Lower lobe of right lung (tissue), 2 donors: Measurements from ENCODE around the gene DUS1L. TPM values are rescaled to one million over a fixed set of nuclear protein-coding genes. Genes with fewer than 3 reads are reported as not detected.

ENCODE experiments used
- ATAC-seq, 2 donors: fragments of 200-7000 bp; cut with Tn5 transposase; one replicate each; pipeline ENCODE4 v1.9.1; 2020 to 2022; ENCODE audit warnings: mild to moderate bottlenecking in 2 of 2, moderate library complexity in 2 of 2
- DNase-seq: peaks from one replicate; pipeline ENCODE4 v3.0.0-alpha.2; 2020
- H3K27ac ChIP-seq: fragments of 200-600 bp; one replicate; pipeline ENCODE4 v1.8.0; 2022
- H3K27me3 ChIP-seq: fragments of 200-600 bp; one replicate; pipeline ENCODE4 v1.8.0; 2022; ENCODE audit warnings: low read depth
- H3K36me3 ChIP-seq: fragments of 200-600 bp; one replicate; pipeline ENCODE4 v1.8.0; 2022; ENCODE audit warnings: mild to moderate bottlenecking
- H3K4me1 ChIP-seq: fragments of 200-600 bp; one replicate; pipeline ENCODE4 v1.8.0; 2022
- H3K4me3 ChIP-seq: fragments of 200-600 bp; one replicate; pipeline ENCODE4 v1.8.0; 2022; ENCODE audit warnings: mild to moderate bottlenecking
- H3K9me3 ChIP-seq: fragments of 200-600 bp; one replicate; pipeline ENCODE4 v1.8.0; 2022
- intact Hi-C: fragments of 100-400 bp; cut with DNase I; formaldehyde crosslinking; loops from one replicate; pipeline ENCODE4 v1.11.0; 2022
- total RNA-seq: library from RNA; stranded (reverse); fragmentation: NEBNext Ultra II Directional; extraction: Animal tissue kit (Norgen Biotek cat#: 25700); gene quantifications from one replicate; pipeline ENCODE4 v1.2.1, GENCODE V29; 2021
- TF ChIP-seq, protein P1 (sequence below): fragments of 200-600 bp; IDR thresholded peaks from one replicate; pipeline ENCODE4 v1.8.0; 2022; ENCODE audit warnings: antibody characterized with exemption, mild to moderate bottlenecking
- donor health status: DM: no; HTN: yes; CAD: no; lungs with severe emphysema.

Gene DUS1L
- total RNA-seq, 1 donor from 2014 or later: 85.1 TPM

DNA sequence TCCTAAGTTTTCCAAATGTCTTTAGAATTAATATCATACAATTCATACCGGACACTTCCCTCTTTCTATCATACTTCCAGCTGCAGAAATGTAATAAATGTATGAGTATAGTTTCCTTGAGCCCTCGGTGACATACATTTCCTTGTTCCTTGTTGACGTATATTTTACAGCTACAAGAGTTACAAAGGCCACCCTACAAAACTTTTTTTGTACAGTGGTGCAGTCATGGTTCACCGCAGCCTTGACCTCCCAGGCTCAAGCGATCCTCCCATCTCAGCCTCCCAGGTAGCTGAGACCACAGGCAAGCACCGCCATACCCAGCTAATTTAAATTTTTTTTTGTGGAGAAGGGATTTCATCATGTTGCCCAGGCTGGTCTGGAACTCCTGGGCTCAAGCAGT lies 7.2 kb upstream of the DUS1L start:
- DNase-seq: no peak
- ATAC-seq: no peak

DNA sequence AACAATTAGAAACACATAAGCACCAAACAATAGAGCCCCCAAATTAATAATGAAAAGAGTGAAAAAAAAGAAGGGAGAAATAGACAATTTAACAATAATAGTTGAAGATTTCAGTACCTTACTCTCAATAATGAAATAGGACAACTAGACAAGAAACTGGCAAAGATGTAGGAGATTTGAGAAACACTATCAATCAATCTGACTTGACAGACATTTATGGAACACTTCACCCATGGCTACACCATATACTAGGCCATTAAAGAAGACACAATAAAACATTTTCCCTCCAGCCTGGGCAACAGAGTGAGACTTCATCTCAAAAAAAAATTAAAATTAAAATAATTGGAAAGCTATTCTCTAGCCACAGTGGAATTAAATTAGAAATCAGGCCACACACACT lies 5.0 kb upstream of the DUS1L start:
- no peak overlapping the region for H3K4me3 ChIP-seq
- no peaks in the 10 kb centered on the region for H3K36me3 ChIP-seq
- H3K4me1 ChIP-seq: peaks cover 7% of the 10 kb centered on the region
- no peak overlapping the region for H3K27ac ChIP-seq
- no peaks in the 10 kb centered on the region for H3K9me3 ChIP-seq
- intact Hi-C loops: no loop called here
- H3K27me3 ChIP-seq: no peaks in the 10 kb centered on the region
- DNase-seq (no peak), ATAC-seq (no peak)
- TF ChIP-seq, protein P1, sequence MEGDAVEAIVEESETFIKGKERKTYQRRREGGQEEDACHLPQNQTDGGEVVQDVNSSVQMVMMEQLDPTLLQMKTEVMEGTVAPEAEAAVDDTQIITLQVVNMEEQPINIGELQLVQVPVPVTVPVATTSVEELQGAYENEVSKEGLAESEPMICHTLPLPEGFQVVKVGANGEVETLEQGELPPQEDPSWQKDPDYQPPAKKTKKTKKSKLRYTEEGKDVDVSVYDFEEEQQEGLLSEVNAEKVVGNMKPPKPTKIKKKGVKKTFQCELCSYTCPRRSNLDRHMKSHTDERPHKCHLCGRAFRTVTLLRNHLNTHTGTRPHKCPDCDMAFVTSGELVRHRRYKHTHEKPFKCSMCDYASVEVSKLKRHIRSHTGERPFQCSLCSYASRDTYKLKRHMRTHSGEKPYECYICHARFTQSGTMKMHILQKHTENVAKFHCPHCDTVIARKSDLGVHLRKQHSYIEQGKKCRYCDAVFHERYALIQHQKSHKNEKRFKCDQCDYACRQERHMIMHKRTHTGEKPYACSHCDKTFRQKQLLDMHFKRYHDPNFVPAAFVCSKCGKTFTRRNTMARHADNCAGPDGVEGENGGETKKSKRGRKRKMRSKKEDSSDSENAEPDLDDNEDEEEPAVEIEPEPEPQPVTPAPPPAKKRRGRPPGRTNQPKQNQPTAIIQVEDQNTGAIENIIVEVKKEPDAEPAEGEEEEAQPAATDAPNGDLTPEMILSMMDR: no peak

More for the DNA sequence above, 7.2 kb upstream of the DUS1L start:
- Histone ChIP-seq H3K27ac (no peak overlapping the region), H3K36me3 (no peaks in the 10 kb centered on the region), H3K27me3 (no peaks in the 10 kb centered on the region), H3K4me1 (no peaks in the 10 kb centered on the region), H3K9me3 (no peaks in the 10 kb centered on the region), H3K4me3 (no peak overlapping the region)
- intact Hi-C loops: no loop called here
- TF ChIP-seq, protein P1: no peak

DNA sequence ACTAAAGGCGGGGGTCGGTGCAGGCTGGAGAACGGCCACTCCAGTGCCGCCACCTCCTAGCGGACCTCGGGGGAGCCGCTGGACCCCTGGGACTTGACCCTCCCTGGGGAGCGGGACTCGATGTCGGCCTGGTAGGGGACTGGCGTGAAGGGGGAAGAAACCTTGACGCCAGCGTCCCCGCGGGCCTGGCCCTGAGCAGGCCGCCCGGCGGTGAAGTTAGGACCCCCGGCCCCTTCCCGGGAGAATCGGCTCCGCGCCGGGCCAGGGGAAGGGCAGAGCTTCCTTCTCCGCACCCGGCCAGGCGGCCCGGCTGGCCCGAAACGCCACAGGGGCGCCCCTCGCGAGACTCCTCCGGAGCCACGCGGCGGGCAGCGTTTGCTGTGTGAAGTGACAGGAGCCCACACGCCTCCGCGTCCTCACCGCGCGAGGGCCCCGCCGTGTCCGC lies 389 bp downstream of the DUS1L start:
- Histone ChIP-seq H3K4me1 (peaks cover 26% of the 10 kb centered on the region), H3K9me3 (no peaks in the 10 kb centered on the region), H3K36me3 (peaks cover 35% of the 10 kb centered on the region), H3K4me3 (peak overlapping the region; percentile 94), H3K27ac (peak overlapping the region; percentile 94), H3K27me3 (no peaks in the 10 kb centered on the region)
- intact Hi-C loops: no loop called here
- TF ChIP-seq, protein P1: no peak
- peak; percentile 8 to 35 for ATAC-seq
- no peak for DNase-seq

DNA sequence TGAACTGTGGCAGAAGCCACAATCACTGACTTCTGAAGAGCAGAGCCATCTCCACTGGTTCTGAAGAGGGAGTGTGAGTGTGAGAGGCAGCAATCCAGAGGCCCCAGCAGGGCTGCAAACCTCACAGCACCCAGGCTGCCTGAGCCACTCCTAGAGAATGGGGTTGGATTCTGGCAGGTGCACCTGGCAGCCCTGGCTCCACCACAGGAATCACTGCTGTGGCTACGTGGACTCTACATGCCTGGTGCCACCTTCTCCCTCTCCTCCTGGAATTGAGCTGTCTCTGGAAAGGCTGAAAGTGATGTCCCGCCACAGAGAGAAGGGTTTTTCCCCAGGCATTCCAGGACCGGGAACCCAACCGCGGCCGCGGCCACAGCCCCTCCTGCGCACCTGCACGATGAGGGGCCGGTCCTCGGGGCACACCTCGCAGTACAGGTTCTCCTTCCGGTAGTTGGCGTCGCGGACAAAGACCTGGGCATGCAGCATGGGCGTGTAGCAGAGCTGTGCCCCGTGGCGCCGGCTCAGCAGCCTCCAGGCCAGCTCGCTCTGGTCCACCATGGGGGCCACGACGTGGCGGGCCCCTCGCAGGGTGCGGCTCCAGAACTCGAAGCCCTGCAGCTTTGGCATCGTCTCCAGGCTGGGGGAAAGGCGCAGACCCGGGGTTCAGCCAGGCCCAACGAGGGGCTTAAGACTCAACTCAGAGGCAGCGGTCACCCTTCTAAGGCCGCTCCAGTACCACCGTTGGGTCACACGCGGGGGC lies 991 bp downstream of the DUS1L start:
- H3K36me3 ChIP-seq: peaks cover 41% of the 10 kb centered on the region
- intact Hi-C loops: no loop called here
- peaks cover 26% of the 10 kb centered on the region for H3K4me1 ChIP-seq
- DNase-seq (no peak), ATAC-seq (peak; percentile 45 to 49)
- TF ChIP-seq, protein P1: no peak
- peak overlapping the region; percentile 94 for H3K4me3 ChIP-seq
- peak overlapping the region; percentile 94 for H3K27ac ChIP-seq
- H3K27me3 ChIP-seq: no peaks in the 10 kb centered on the region
- H3K9me3 ChIP-seq: no peaks in the 10 kb centered on the region

DNA sequence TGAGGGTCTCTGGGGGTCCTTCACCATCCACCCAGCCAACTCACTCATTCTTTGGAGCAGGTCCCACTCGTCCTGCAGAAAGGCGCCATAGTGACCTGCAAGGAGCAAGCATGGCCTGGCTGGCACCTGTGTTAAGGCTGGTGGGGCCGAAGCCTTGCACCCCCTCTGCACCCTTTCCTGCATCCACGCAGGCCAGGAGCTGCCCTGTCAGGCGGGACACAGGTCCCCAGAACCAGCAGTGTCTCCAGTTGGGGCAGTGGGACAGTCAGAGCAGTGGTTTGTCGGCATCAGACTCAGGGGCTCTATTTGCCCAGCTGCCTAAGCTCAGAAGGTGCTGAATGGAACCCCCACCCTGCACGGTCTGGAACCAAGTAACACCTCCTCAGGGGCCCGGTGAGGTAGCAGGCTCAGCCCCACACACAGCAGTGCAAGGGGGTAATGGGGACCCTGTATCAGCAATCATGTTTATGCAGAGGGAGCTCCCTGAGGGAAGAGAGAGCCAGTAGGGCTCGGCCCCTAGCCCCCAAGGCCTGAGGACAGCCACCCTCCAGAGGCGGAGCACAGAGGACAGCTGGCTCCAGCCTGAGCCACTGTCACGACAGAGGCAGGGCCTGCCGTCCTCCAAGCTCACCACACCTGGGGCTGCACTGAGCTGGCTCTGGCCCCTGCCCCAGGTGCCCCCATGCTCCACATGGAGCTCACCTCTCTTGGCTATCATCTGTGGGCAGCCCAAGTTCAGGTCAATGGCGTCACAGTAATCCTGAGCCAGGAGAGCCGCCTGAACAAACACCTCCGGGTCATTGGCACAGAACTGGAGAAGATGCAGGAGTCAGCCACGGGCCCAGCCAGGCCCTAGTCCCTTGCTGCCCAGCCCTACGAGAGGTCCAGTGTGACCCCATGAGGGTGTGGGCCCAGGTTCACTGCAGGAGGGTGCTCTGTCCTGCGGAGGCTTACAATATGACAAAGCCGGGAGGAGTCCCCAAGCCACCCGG lies 1.9 kb downstream of the DUS1L start:
- TF ChIP-seq, protein P1: no peak
- DNase-seq (no peak), ATAC-seq (no peak)
- Histone ChIP-seq H3K4me3 (no peak overlapping the region), H3K4me1 (peaks cover 26% of the 10 kb centered on the region), H3K36me3 (peaks cover 50% of the 10 kb centered on the region), H3K27ac (no peak overlapping the region), H3K9me3 (no peaks in the 10 kb centered on the region), H3K27me3 (no peaks in the 10 kb centered on the region)
- intact Hi-C loops: no loop called here
